ENCODE data around the gene HACD1.
"Not testable (repeated sequence)": the region's sequence is repeated elsewhere in the genome, so short reads cannot be mapped to it uniquely, and the experiment has no call there.

HACD1 gene

DNA sequence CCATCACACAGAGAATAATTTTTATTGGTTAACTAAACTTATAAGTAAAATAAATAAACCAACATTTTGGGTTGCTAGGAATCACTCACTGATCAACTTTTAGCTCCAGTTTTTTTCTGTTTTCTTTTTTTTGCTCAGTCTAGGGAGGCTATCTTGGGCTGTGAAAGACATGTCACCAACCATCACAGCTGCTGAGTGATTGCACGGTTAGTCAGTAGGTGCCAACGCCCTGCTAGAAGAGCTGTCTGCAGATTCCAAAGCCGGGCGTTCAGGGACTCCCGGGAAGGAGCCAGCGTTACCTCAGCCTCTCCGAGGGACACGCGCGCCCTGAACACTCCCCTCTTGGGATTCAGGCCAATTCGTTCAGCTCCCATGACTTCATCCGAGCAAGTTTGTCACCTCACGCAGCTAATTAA lies 26.2 kb upstream of the HACD1 start:
- peak; percentile 28 to 42 for ATAC-seq

- ATAC-seq, result no peak
These were observed 23.2 kb upstream of the HACD1 start for GRCh38 chr10:17640331-17640816.

DNA sequence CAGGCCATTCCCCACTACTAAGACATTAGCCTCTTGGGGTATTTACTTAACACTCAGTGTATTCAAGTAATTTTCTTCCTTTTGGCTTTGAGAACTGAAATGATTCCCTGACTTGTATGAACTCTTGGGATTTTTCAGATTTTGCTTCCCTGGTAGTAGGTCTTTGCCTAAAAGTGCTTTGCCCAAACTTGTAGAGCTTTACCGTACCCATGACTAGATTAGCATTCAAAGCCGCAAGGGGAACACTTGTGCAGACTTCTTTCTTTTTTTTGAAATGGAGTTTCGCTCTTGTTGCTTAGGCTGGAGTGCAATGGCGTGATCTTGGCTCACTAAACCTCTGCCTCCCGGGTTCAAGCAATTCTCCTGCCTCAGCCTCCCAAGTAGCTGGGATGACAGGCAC lies 20.7 kb upstream of the HACD1 start:
- no peak for ATAC-seq

- ATAC-seq, result no peak
These were observed 16.2 kb upstream of the HACD1 start for GRCh38 chr10:17633353-17633752.

DNA sequence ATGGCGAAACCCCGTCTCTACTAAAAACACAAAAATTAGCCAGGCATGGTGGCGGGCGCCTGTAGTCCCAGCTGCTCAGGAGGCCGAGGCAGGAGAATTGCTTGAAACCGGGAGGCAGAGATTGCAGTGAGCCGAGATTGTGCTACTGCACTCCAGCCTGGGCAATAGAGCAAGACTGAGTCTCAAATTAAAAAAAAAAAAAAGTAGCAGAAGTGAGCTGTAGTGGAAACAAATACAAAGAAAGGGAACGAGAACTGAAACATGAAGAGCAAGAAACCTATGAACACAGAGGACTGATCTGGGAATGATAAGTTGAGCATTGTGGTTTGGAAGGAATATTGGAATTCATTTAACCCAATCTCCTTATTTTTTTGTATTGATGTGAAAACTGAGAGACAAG lies 15.4 kb upstream of the HACD1 start:
- not testable (repeated sequence) for ATAC-seq

DNA sequence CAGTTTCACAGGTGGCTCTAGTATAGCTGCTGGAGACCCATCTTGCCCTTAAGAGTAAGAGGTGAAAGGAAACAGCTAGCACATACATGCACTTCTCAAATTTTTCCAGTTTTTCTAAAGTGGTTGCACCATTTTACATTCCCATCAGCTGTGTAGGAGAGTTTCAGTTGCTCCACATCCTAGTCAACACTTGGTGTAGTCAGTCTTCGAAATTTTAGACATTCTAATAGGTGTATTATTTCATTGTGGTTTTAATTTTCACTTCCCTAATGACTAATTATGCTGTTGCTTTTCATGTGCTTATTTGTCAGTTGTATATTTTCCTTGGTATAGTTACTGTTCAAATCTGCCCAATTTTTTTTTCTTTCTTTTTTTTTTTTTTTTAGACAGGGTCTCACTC lies 9.5 kb upstream of the HACD1 start:
- ATAC-seq, result peak; percentile 44 to 48

- no peak for ATAC-seq
These were observed 7.8 kb upstream of the HACD1 start for GRCh38 chr10:17624996-17625395.

DNA sequence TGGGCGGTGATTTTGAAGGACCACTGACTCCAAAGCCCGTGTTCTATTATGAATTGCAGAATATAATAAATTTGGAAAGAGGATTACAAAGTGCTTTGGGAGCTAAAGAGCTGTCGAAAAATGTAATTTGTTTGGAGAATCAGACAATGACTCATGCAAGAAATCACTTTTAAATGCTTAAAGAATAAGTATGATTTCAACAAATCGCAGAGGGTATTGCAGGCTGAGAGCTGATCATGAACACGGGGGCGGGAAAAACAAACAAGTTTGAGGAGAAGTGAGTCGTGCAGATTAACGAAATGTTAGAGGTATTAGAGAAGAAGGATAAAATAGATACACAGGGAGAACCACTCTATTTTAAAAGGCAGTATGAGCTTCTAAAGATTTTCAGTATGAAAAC lies 4.9 kb upstream of the HACD1 start:
- no peak for ATAC-seq

DNA sequence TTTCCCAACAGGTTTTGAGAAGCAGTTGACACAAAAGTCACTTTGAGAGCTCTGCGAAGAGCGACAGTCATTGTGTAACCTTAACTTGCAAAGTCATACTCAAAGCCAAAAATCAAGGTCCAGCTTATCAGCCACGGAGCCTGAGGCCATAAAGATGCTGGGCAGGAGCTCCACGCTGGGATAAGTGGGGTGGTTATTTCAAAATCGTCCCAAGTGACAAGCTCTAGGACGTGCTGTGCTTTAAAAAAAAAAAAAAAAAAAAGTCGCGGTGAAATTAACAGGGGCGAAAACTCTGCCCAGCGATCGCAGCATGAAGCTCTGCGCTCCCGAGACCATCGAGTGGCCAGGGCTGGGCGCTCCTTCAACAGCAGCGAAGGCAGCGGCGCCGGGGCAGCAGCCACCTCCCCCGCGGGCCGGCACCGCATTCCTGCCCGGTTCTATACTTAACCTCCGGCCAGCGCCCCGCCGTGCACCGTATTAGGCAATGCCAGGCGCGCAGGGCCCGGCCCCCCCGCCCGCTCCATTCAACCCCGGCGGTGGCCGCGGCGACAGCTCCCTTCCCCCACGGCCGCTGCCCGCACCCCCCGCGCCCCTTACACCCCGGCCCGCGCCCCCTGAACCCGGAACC lies 657 bp downstream of the HACD1 start:
- peak; percentile 54 to 62 for ATAC-seq

- peak in 1 of 2 donors; percentile 11 for ATAC-seq
These were observed 7.6 kb downstream of the HACD1 start for GRCh38 chr10:17609523-17610079.

DNA sequence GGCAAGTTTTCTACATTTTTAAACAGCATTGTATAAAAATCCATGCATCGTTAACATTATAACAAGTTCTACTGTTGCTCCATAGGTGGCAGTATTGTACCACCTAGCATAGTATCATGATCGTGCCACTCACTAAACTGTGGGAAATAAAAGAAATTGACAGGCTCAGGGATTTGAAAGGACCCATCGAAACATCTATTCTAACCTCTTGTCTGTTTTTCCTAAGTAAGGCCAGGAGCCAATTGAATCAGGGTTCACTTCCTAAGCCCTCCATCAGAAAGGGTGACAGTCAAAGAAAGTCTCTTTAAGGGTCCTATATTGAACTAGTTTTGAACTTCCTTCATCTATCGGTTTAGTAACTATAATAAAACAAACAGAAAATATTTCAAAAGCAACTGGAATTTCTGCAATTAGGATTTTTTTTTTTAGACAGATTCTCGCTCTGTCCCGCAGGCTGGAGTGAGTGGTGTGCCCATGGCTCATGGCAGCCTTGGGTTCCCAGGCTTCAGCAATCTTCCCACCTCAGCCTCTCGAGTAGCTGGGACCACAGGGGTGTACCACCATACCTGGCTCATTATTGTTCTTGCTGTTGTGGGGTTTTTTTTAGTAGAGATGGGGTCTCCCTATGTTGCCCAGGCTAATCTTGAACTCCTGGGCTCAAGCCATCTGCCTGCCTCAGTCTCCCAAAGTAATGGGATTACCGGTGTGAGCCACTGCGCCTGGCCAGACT lies 9.4 kb downstream of the HACD1 start:
- peak; percentile 72 to 84 for ATAC-seq

DNA sequence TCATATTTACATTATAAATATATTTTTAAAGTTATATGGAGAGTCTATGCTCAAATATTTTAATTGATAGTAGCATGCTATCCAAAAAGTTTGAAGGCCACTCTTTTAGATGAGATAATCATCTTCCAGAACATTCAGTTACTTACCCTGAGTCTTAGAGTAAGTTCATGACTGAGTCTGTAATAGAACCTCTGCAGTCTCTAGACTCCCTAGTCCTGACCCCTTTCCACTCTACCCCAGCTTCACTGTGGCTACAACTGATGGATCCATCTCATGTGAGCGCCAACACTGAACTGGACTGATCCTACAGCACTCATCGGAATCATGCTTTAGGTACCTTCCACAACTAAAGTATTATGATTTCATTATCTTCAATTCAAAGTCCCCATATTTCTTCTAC lies 10.1 kb downstream of the HACD1 start:
- ATAC-seq, result no peak

- ATAC-seq, result no peak
These were observed 10.6 kb downstream of the HACD1 start for GRCh38 chr10:17606547-17607040.

- no peak for ATAC-seq
These were observed 11.2 kb downstream of the HACD1 start for GRCh38 chr10:17605936-17606335.

- no peak for ATAC-seq
These were observed 18.1 kb downstream of the HACD1 start for GRCh38 chr10:17599089-17599488.

GRCh38 chr10:17597386-17597785 lies 19.8 kb downstream of the HACD1 start:
- ATAC-seq, result no peak

GRCh38 chr10:17590969-17591645 lies 26.1 kb downstream of the HACD1 start:
- no peak for ATAC-seq

DNA sequence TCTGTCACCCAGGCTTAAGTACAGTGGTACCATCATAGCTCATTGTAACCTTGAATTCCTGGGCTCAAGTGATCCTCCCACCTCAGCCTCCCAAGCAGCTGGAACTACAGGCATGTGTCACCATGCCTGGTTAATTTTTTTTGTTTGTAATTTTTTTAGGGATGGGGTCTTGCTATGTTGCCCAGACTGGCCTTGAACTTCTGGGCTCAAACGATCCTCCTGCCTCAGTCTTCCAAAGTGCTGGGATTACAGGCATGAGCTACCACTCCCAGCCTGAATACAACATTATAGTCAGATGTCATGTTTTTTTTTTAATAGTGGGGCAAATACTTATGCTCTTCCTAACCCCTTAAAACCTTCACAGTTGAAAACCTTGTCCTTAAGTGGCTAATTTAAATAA lies 27.9 kb downstream of the HACD1 start:
- ATAC-seq, result not testable (repeated sequence)

GRCh38 chr10:17588420-17588819 lies 28.8 kb downstream of the HACD1 start:
- no peak for ATAC-seq

DNA sequence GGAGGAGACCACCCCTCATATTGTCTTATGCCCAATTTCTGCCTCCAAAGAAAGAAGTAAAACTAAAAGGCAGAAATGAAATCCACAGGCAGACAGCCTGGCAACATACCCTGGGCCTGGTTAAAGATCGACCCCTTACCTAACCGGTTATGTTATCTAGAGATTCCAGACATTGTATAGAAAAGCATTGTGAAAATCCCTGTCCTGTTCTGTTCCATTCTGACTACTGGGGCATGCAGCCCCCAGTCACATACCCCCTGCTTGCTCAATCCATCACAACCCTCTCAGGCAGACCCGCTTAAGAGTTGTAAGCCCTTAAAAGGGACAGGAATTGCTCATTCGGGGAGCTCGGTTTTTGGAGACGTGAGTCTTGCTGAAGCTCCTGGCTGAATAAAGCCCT lies 29.9 kb downstream of the HACD1 start:
- not testable (repeated sequence) for ATAC-seq

DNA sequence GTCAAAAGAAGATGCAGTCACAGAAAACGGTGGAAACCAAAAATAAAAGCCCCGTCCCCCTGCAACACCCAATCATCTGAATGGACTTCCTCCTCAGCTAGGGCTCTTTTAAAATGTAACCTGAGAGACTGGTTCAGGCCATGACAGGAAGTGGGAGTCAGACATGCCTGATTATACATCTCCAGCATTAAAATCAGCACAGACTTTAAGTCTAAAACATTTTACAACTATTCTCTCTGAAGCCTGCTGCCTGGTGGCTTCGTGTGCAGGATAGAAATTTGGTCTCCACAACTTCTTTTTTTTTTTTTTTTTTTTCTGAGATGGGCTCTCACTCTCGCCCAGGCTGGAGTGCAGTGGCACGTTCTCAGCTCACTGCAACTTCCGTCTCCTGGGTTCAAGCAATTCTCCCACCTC lies 30.3 kb downstream of the HACD1 start:
- no peak for ATAC-seq

- ATAC-seq, result no peak
These were observed 32.2 kb downstream of the HACD1 start for GRCh38 chr10:17585016-17585415.

DNA sequence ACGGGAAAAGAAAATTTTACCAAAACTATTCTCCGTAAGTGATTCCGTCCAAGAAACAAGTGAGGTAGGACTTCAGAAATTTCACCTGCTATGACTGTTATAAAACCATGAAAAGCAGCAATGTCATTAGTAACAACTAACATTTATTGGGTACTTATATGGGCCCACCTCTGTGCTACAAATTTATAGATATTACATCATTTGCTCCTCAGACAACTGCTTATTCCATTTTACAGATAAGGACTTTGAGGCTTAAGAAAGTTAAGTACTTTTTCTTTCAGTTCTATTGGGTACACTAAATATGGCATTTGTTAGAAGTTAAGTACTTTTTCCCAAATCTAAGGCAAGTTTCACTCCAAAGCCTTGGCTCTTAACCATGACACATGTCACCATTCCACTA lies 36.3 kb downstream of the HACD1 start:
- ATAC-seq, result no peak

Measured in activated CD4-positive, CD25-positive, alpha-beta regulatory T cell treated with anti-CD3 and anti-CD28 coated beads, Interleukin-2, amount 50 U/mL, for 24 hours (primary cell).